HUES64 (cell line): ENCODE measurements around the gene SRRM1. TPM values are rescaled to one million over a fixed set of nuclear protein-coding genes. Genes with fewer than 3 reads are reported as not detected.

Source experiments
- H3K27ac ChIP-seq: 2 replicates; pipeline ENCODE4 v1.7.0; 2013; ENCODE audit warnings: low read depth, low read length, inconsistent platforms
- H3K27me3 ChIP-seq: 2 replicates; pipeline ENCODE4 v1.6.1; 2013; ENCODE audit warnings: mild to moderate bottlenecking, low read length; ENCODE audit not compliant: insufficient read depth
- H3K36me3 ChIP-seq: 2 replicates; pipeline ENCODE4 v1.6.1; 2013; ENCODE audit warnings: mild to moderate bottlenecking, low read length; ENCODE audit not compliant: insufficient read depth
- H3K4me1 ChIP-seq: 2 replicates; pipeline ENCODE4 v1.6.1; 2013; ENCODE audit warnings: mild to moderate bottlenecking, low read length, moderate library complexity; ENCODE audit not compliant: insufficient read depth
- H3K4me3 ChIP-seq: 2 replicates; pipeline ENCODE4 v1.5.1; 2013; ENCODE audit warnings: mild to moderate bottlenecking, low read length, moderate library complexity
- H3K9ac ChIP-seq: 2 replicates; pipeline ENCODE4 v1.6.1; 2013; ENCODE audit warnings: mild to moderate bottlenecking, low read depth, low read length
- H3K9me3 ChIP-seq: 2 replicates; pipeline ENCODE4 v1.6.1; 2013; ENCODE audit warnings: low read depth, low read length; ENCODE audit not compliant: insufficient read depth
- WGBS: fragments of 150-250, 120-280 bp; methylation state at CpG from one replicate; pipeline ENCODE4 v1.1.7; 2013; ENCODE audit warnings: missing lambda C conversion rate; 5-methylcytosine and 5-hydroxymethylcytosine counted together
- polyA plus RNA-seq, 2 experiments: library from polyadenylated mRNA; stranded (reverse); fragments of 50-300 nt; gene quantifications; one replicate each; pipeline ENCODE4 v1.2.3, GENCODE V29; 2013

The SRRM1 gene, protein sequence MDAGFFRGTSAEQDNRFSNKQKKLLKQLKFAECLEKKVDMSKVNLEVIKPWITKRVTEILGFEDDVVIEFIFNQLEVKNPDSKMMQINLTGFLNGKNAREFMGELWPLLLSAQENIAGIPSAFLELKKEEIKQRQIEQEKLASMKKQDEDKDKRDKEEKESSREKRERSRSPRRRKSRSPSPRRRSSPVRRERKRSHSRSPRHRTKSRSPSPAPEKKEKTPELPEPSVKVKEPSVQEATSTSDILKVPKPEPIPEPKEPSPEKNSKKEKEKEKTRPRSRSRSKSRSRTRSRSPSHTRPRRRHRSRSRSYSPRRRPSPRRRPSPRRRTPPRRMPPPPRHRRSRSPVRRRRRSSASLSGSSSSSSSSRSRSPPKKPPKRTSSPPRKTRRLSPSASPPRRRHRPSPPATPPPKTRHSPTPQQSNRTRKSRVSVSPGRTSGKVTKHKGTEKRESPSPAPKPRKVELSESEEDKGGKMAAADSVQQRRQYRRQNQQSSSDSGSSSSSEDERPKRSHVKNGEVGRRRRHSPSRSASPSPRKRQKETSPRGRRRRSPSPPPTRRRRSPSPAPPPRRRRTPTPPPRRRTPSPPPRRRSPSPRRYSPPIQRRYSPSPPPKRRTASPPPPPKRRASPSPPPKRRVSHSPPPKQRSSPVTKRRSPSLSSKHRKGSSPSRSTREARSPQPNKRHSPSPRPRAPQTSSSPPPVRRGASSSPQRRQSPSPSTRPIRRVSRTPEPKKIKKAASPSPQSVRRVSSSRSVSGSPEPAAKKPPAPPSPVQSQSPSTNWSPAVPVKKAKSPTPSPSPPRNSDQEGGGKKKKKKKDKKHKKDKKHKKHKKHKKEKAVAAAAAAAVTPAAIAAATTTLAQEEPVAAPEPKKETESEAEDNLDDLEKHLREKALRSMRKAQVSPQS
- polyA plus RNA-seq (2013, experiment 1 of 2): 128 TPM
- polyA plus RNA-seq (2013, experiment 2 of 2): 137 TPM

DNA sequence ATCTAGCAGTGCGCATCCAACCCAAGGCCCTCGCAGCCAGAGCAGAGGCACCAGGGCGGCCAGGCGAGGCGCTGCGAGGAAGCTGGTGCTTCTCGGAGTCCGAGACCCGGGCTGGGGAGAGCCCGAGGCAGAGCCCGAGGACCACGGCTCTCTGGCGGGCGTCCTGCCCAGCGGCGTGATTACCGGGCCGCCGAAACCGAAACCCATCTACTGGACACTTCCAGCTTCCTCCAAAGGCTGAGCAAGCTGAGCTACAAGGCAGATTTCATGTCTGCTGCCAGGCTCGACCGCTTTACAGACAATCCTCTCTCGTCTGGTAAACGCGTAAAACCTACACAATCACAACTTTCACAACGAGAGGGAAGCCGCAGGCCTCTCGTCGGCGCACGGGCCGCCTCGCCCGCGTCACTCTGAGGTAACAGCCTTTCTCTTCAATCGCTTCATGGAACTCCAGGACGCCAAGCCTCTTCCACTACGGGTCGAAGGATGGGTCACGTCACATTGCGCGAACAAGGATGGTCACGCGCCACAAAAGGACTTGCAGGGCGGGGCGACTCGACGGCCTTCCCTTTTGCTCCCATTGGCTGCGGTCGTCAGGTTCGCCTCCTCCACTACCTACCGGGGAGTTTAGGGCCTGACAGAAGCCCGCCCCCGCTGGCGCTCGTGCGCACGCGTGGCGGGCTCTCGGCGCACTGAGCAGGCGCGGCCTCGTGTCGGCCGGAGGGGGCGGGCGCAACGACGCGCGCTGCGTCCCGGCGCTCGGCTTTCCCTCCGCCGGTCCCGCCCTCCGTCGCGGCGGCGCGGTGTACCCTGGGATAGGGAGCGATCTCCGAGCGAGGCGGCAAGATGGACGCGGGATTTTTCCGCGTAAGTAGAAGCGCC, at the start of gene SRRM1:
TSS of gene SRRM1 (plus strand) at position 822 of the 882 bp plus-strand sequence. CDS start at position 847, 25 bp downstream.
- under 1% methylated on average over 95 of the region's 95 CpGs for WGBS
- H3K4me1 ChIP-seq: peaks cover 14% of the 10 kb centered on the region; the same call in 1 of the 2 replicates
- peak within 1 kb of the TSS; percentile 91 for H3K4me3 ChIP-seq
- H3K9ac ChIP-seq: peak within 1 kb of the TSS; percentile 98
- peaks cover 29% of the 10 kb centered on the region for H3K36me3 ChIP-seq
- H3K9me3 ChIP-seq: no peaks in the 10 kb centered on the region
- H3K27me3 ChIP-seq: no peaks in the 10 kb centered on the region
- H3K27ac ChIP-seq: peak within 1 kb of the TSS; percentile 97

DNA sequence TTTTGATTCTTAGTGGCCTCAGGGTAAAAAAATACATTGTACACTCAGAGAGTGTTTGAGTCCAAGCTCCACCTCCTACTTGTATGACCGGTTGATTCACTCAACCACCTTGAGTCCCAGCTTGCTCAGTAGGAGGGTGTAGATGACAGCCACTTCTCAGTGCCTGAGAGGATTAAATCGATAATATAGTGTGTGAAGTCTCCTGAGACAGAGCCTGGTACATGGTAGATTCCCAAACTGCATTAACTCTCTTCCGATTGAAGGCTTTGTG, 48.8 kb upstream of the SRRM1 start:
- H3K27me3 ChIP-seq: no peaks in the 10 kb centered on the region
- 90% methylated on average over 3 of the region's 3 CpGs for WGBS
- H3K4me1 ChIP-seq: no peaks in the 10 kb centered on the region
- H3K4me3 ChIP-seq: no peak overlapping the region
- H3K9me3 ChIP-seq: no peaks in the 10 kb centered on the region
- no peak overlapping the region for H3K27ac ChIP-seq
- H3K9ac ChIP-seq: no peak overlapping the region
- H3K36me3 ChIP-seq: no peaks in the 10 kb centered on the region

DNA sequence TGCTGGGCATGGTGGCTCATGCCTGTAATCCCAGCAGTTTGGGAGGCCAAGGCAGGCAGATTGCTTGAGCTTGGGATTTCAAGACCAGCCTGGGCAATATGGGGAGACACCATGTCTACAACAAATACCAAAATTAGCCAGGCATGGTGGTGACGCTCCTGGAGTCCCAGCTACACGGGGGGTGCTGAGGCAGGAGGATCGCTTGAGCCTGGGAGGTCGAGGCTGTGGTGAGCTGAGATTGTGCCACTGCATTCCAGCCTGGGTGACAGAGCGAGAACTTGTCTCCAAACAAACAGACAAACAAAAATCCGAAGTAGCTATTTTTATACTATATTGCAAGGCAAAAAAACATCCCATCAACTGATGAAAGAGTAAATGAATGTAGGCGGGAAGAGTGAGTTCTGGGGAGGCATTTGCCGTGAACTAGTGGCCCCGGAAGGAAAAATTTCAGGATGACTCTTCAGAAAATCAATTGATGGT, 46.7 kb upstream of the SRRM1 start:
- 92% methylated on average over 8 of the region's 9 CpGs for WGBS
- Histone ChIP-seq H3K9me3 (no peaks in the 10 kb centered on the region), H3K4me1 (no peaks in the 10 kb centered on the region), H3K27me3 (no peaks in the 10 kb centered on the region), H3K36me3 (no peaks in the 10 kb centered on the region), H3K27ac (no peak overlapping the region), H3K9ac (no peak overlapping the region), H3K4me3 (no peak overlapping the region)

DNA sequence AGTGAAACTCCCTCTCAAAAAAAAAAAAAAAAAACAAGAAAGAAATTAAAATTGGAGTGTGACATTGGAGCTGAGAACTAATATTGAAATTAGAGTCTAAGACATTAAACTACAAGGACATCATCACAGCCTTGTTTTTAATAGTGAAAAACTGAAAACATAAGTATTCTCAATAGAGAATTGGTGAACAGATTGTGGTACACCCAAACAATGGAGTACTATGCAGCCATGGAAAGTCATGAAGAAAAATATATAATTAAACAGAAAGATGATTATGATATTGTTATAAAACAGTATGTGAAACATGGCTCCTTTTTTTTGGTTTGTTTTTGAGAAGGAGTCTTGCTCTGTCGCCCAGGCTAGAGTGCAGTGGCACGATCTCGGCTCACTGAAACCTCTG, 43.8 kb upstream of the SRRM1 start:
- Histone ChIP-seq H3K4me1 (no peaks in the 10 kb centered on the region), H3K9ac (no peak overlapping the region), H3K27me3 (no peaks in the 10 kb centered on the region), H3K27ac (no peak overlapping the region), H3K4me3 (no peak overlapping the region), H3K36me3 (no peaks in the 10 kb centered on the region), H3K9me3 (no peaks in the 10 kb centered on the region)
- WGBS: 93% methylated on average over 3 of the region's 3 CpGs

DNA sequence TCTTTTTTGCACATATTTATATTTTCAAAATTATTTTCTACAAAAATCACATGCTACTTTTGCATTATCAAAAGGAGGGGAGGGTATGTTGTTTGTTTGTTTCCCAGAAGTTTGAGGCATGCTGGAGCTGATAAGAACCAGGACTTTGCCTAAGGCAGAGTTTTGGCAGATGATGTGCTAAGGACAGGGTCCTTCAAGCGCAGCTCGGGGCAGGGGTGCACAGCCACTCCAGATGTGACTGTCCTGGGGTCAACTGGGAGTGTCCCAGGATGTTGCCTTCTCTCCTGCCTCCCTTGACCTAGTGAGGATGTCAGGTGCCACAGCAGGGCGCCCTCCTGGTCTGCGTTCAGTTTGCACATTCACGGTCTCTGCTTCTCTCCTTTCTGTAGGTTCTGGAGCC, 42.6 kb upstream of the SRRM1 start:
- H3K36me3 ChIP-seq: no peaks in the 10 kb centered on the region
- H3K4me3 ChIP-seq: no peak overlapping the region
- H3K27ac ChIP-seq: no peak overlapping the region
- 79% methylated on average over 5 of the region's 5 CpGs for WGBS
- no peaks in the 10 kb centered on the region for H3K4me1 ChIP-seq
- H3K9me3 ChIP-seq: no peaks in the 10 kb centered on the region
- H3K9ac ChIP-seq: no peak overlapping the region
- H3K27me3 ChIP-seq: no peaks in the 10 kb centered on the region

DNA sequence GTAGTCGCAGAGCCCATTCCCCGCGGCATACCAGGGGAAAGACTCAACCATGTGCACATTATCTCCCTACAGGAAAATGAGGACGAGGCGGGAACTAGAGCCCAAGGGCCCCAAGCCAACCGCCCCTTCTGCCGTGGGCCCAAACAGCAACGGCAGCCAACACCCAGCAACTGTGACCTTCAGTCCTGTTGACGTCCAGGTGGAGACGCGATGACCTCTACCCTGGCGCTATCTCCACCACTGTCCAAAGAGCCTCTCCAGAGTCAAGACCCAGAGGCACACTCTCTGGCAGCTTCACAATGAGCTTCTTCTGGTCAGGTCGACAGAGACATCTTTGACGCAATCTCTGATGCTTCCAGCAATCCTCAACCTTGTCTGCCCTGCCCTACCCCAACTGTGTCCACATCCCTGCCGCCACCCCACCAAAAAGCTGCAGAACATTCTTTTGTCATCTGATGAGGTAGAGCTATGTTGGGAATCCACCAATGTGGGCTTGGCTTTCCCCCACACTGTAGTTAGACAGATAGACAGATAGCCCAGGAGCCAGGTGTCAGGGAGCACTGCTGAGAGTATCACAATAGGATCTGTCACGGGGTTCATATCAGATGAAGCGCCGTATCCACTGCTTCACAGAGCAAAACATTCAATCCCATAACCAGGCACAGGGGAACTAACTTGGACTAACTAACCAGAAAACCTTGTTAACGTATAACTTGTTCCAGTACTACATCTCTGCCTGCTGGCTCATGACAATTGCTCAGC, 37.4 kb upstream of the SRRM1 start:
- peaks cover 3% of the 10 kb centered on the region; the same call in 1 of the 2 replicates for H3K27me3 ChIP-seq
- no peaks in the 10 kb centered on the region for H3K4me1 ChIP-seq
- H3K9me3 ChIP-seq: no peaks in the 10 kb centered on the region
- no peaks in the 10 kb centered on the region for H3K36me3 ChIP-seq
- no peak overlapping the region for H3K9ac ChIP-seq
- H3K4me3 ChIP-seq: no peak overlapping the region
- no peak overlapping the region for H3K27ac ChIP-seq
- 92% methylated on average over 19 of the region's 19 CpGs for WGBS

DNA sequence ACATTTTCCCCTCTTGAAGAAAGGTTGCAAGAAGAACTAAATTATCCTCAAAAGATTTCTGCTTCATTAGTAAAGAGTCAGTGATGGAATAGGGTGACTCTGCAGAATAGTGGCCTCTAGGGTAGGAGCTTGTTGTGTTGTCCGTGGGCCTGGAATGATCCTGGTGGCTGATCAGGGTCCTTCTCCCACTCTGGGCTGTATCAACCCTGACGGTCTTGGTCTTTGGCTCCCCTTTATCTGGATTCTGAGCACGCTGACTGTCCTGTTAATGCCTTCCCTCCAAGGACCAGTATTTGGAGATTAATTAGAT, 36.9 kb upstream of the SRRM1 start:
- 85% methylated on average over 3 of the region's 3 CpGs for WGBS
- Histone ChIP-seq H3K4me3 (no peak overlapping the region), H3K4me1 (no peaks in the 10 kb centered on the region), H3K27me3 (peaks cover 3% of the 10 kb centered on the region; the same call in 1 of the 2 replicates), H3K9ac (no peak overlapping the region), H3K27ac (no peak overlapping the region), H3K36me3 (no peaks in the 10 kb centered on the region), H3K9me3 (no peaks in the 10 kb centered on the region)

DNA sequence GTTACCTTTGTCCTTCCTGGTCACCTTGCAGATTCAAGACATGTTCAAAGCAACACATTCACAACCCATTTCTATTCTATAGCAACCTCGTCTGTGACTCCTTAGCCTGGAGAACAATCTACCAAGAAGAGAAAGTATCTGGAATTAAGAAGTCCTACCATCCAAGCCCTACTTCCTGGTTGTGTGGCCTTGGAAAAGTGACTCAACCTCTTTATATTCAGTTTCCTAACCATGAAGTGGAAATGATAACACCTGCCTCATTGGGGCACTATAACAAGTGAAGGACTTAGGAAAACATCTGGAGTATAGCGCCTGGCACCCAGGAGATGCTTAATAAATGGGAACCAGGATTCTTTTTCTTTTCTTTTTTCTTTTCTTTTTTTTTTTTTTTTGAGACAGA, 36.5 kb upstream of the SRRM1 start:
- no peaks in the 10 kb centered on the region for H3K4me1 ChIP-seq
- no peak overlapping the region for H3K4me3 ChIP-seq
- H3K36me3 ChIP-seq: no peaks in the 10 kb centered on the region
- H3K27ac ChIP-seq: no peak overlapping the region
- H3K9ac ChIP-seq: no peak overlapping the region
- H3K27me3 ChIP-seq: peaks cover 3% of the 10 kb centered on the region; the same call in 1 of the 2 replicates
- 93% methylated on average over 2 of the region's 2 CpGs for WGBS
- no peaks in the 10 kb centered on the region for H3K9me3 ChIP-seq

DNA sequence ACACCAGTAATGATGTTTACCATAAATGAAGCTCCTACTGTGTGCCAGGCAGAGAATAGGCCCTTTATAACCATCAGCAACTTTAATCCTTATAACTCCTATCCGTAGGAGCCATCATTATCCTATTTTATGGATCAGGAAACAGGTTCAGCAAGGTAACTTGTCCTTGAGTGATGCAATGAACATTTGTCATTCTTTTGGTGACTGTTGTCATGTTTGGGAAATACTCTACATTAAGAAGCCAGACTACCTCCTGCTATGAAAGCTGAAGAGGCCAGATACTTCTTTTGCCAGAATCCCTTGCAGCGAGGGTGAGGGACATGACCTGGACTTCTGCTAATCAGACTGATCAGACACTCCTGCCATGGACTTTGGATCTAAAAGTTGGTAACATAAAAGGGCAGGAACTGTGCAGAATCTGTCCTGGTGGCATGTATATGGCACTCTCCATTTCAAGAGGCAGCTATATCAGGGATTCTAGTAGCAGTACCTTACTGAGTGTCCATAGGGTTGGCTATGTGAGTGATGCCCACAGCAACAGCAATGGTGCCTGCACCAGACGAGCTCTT, 33.1 kb upstream of the SRRM1 start:
- Histone ChIP-seq H3K9me3 (no peaks in the 10 kb centered on the region), H3K4me1 (no peaks in the 10 kb centered on the region), H3K4me3 (no peak overlapping the region), H3K27ac (no peak overlapping the region), H3K36me3 (no peaks in the 10 kb centered on the region), H3K9ac (no peak overlapping the region), H3K27me3 (peaks cover 3% of the 10 kb centered on the region; the same call in 1 of the 2 replicates)
- 85% methylated on average over 3 of the region's 3 CpGs for WGBS

DNA sequence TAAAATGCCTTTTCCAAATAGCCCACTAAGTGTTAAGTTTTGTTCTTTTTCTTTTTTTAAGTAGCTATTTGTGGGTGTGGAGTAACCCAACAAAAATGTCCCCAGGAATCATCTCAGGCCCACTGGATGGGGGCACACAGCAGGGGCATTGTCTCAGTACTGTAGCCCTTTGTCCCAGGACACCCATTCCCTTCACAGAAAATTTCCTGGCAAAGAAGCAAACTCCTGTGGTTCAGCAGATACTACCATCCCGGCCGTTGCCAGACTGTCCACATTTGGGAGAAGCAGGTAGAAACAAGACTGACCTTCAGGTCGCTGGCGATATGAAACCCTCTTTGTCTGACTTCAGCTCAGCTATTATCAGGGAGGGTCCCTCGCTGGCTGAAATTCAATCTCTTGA, 23.7 kb upstream of the SRRM1 start:
- Histone ChIP-seq H3K4me1 (peaks cover 6% of the 10 kb centered on the region; the same call in 1 of the 2 replicates), H3K27ac (no peak overlapping the region), H3K9me3 (no peaks in the 10 kb centered on the region), H3K4me3 (no peak overlapping the region), H3K36me3 (no peaks in the 10 kb centered on the region), H3K27me3 (no peaks in the 10 kb centered on the region), H3K9ac (no peak overlapping the region)
- 88% methylated on average over 5 of the region's 5 CpGs for WGBS
